Measurements from ENCODE around the gene DNAJB11.

The DNAJB11 gene
- total RNA-seq, result 81.3 to 86.5 (median 82.9) reads per million in 3 donors

DNA sequence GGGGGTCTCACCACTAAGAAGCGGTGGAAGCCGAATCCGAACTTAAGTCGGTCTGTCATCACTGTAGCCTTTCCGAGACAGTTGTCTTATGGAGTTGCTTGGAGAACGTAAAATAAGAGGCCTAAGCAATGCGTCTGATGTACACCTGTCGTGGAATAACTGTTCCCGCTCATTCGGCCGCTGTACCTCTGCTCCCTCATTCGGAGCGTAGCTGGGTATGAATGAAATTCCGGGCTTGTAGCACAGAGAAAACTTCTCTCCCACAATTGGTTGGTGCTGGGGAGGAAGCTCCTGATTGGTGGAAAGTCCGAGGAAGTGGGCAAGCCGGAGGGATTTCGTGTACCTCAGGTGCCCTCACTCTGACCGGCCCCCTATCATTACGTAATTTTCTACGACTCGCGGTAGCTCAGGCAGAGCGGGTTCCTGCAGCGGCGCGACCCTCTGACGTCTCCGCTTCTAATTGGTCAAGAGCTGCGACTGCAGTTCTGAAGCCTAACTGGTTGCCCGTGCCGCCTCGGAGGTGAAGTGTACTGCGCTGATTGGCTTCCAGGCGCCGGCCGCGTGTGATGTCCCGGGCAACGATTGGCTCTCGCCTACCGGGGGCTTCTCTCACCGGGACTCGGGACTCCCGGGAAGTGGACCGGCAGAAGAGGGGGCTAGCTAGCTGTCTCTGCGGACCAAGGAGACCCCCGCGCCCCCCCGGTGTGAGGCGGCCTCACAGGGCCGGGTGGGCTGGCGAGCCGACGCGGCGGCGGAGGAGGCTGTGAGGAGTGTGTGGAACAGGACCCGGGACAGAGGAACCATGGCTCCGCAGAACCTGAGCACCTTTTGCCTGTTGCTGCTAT is at the start of gene DNAJB11:
Gene DNAJB11, plus strand, starts transcription at position 625 of the 845 bp plus-strand sequence. Its CDS starts 178 bp downstream, at position 803.
- H3K36me3 ChIP-seq (ENCODE audit: control insufficient read depth, insufficient read depth, low read length), result peaks cover 13% of the 10 kb centered on the region
- peak; percentile 97 to 99 (median 98) for DNase-seq
- H3K27me3 ChIP-seq (replicated peaks; ENCODE audit: control insufficient read depth, insufficient read depth, low read length, poor library complexity, severe bottlenecking), result no peaks in the 10 kb centered on the region
- H3K4me3 ChIP-seq (ENCODE audit: insufficient read depth, low read depth, low read length, poor library complexity, severe bottlenecking), result peak within 1 kb of the TSS; percentile 81
- H3K4me1 ChIP-seq (ENCODE audit: control insufficient read depth, insufficient read depth, low read length, poor library complexity, severe bottlenecking), result peaks cover 21% of the 10 kb centered on the region
- no peaks in the 10 kb centered on the region for H3K9me3 ChIP-seq (ENCODE audit: control insufficient read depth, low read length)
- H3K27ac ChIP-seq (ENCODE audit: insufficient read depth, low read length, poor library complexity, severe bottlenecking), result peak within 1 kb of the TSS; percentile 95

DNA sequence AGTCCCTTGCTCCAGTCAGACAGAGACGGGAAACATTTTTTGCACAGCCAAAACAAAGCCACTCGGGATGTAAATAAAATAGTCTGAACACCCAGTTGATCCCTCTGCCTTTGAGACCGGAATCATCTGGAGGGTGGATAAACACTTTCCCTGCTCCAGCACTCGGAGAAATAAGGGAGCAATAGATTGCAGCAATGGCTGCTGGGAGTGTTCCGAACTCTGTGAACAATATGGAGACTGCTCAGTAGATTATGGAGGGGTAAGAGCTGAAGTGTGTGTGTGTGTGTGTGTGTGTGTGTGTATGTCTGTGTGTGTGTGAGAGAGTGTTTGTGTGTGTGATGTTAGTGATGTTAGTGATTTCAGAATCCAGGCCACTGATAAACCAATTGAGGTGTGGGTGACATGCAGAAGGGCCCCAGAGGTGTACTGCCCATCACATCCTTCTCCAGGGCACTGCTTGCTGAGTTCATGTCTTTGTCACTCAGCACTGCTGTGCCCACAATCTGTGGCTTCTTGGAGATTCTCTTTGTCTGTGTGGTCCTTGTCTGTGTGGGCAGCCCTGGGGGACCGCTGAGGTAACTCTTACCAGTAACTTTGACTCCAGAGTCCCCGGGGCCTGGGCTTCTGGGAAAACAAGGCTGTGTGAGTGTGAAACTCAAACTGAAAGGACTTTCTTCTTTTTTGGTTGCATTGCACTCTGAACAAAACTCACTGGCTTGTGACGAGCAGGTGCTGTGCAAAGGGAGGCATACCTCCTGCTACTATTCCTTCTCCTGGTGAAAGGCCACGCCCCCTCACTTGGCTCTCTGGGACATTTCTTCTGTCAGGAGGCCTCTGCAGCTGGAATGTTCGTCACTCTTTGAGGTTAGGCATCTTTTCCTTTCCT is 49.3 kb upstream of the DNAJB11 start:
- H3K27me3 ChIP-seq (replicated peaks; ENCODE audit: control insufficient read depth, insufficient read depth, low read length, poor library complexity, severe bottlenecking), result no peaks in the 10 kb centered on the region
- peaks cover 28% of the 10 kb centered on the region for H3K4me1 ChIP-seq (ENCODE audit: control insufficient read depth, insufficient read depth, low read length, poor library complexity, severe bottlenecking)
- H3K36me3 ChIP-seq (ENCODE audit: control insufficient read depth, insufficient read depth, low read length), result no peaks in the 10 kb centered on the region
- H3K4me3 ChIP-seq (ENCODE audit: insufficient read depth, low read depth, low read length, poor library complexity, severe bottlenecking), result no peak overlapping the region
- H3K9me3 ChIP-seq (ENCODE audit: control insufficient read depth, low read length), result no peaks in the 10 kb centered on the region
- H3K27ac ChIP-seq (ENCODE audit: insufficient read depth, low read length, poor library complexity, severe bottlenecking), result no peak overlapping the region
- DNase-seq, result no peak

DNA sequence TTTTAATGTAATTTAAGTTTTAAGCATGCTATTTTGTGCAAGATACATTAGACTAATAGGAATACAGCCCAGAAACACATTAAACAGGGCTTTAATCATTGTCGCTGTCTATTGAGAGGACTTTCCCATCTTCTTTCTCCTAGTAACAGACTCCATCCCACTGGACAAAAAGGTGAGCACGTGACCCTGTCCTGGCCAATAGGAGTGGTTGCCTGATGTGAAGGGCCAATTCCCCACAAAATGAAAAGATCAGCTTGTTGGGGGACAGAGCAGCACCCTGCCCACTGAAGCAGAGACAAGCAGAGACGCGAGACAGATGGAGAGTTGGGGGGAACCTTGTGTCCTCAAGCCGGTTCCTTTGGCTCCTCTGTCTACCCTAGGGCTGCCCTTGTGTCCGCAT is 47.5 kb upstream of the DNAJB11 start:
- no peak overlapping the region for H3K4me3 ChIP-seq (ENCODE audit: insufficient read depth, low read depth, low read length, poor library complexity, severe bottlenecking)
- H3K36me3 ChIP-seq (ENCODE audit: control insufficient read depth, insufficient read depth, low read length), result no peaks in the 10 kb centered on the region
- no peaks in the 10 kb centered on the region for H3K27me3 ChIP-seq (replicated peaks; ENCODE audit: control insufficient read depth, insufficient read depth, low read length, poor library complexity, severe bottlenecking)
- H3K27ac ChIP-seq (ENCODE audit: insufficient read depth, low read length, poor library complexity, severe bottlenecking), result no peak overlapping the region
- no peaks in the 10 kb centered on the region for H3K9me3 ChIP-seq (ENCODE audit: control insufficient read depth, low read length)
- H3K4me1 ChIP-seq (ENCODE audit: control insufficient read depth, insufficient read depth, low read length, poor library complexity, severe bottlenecking), result peaks cover 23% of the 10 kb centered on the region
- no peak for DNase-seq

DNA sequence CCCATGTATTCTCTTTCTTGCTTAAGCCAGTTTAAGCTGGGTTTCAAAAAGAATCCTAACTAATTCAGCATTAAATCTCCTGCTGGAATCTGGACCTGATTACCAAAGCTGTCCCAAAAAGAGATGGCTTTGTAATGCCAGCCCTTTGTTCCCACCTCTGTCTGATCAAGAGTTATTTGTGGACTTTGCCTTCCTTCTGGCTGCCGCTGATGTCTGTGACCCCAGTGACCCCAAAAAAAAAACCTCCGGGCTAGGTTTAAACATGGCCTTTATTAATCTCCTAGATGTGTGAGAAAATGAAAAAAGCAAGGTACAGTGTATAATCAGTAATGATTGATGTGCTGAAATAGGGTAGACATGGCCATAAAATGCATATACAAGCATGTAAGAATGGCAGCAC is 47.1 kb upstream of the DNAJB11 start:
- peaks cover 19% of the 10 kb centered on the region for H3K4me1 ChIP-seq (ENCODE audit: control insufficient read depth, insufficient read depth, low read length, poor library complexity, severe bottlenecking)
- H3K9me3 ChIP-seq (ENCODE audit: control insufficient read depth, low read length), result no peaks in the 10 kb centered on the region
- H3K27me3 ChIP-seq (replicated peaks; ENCODE audit: control insufficient read depth, insufficient read depth, low read length, poor library complexity, severe bottlenecking), result no peaks in the 10 kb centered on the region
- H3K27ac ChIP-seq (ENCODE audit: insufficient read depth, low read length, poor library complexity, severe bottlenecking), result no peak overlapping the region
- H3K36me3 ChIP-seq (ENCODE audit: control insufficient read depth, insufficient read depth, low read length), result no peaks in the 10 kb centered on the region
- DNase-seq, result no peak
- H3K4me3 ChIP-seq (ENCODE audit: insufficient read depth, low read depth, low read length, poor library complexity, severe bottlenecking), result no peak overlapping the region

DNA sequence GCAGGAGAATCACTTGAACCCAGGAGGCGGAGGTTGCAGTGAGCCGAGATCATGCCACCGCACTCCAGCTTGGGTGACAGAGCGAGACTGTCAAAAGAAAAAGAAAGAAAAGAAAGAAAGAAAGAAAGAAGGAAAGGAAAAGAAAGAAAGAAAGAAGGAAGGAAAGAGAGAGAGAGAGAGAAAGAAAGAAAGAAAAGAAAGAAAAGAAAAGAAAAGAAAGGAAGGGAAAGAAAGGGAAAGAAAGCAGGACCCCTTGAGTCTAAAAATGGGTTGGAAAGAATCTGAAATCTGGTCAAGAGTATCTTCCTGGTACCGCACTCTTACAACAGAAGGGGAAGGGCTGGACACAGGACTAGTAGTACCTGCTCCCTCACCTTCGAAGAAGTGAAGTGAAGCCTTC is 45.9 kb upstream of the DNAJB11 start:
- no peak overlapping the region for H3K4me3 ChIP-seq (ENCODE audit: insufficient read depth, low read depth, low read length, poor library complexity, severe bottlenecking)
- H3K4me1 ChIP-seq (ENCODE audit: control insufficient read depth, insufficient read depth, low read length, poor library complexity, severe bottlenecking), result peaks cover 7% of the 10 kb centered on the region
- no peaks in the 10 kb centered on the region for H3K9me3 ChIP-seq (ENCODE audit: control insufficient read depth, low read length)
- no peak overlapping the region for H3K27ac ChIP-seq (ENCODE audit: insufficient read depth, low read length, poor library complexity, severe bottlenecking)
- DNase-seq, result no peak
- H3K27me3 ChIP-seq (replicated peaks; ENCODE audit: control insufficient read depth, insufficient read depth, low read length, poor library complexity, severe bottlenecking), result no peaks in the 10 kb centered on the region
- no peaks in the 10 kb centered on the region for H3K36me3 ChIP-seq (ENCODE audit: control insufficient read depth, insufficient read depth, low read length)

DNA sequence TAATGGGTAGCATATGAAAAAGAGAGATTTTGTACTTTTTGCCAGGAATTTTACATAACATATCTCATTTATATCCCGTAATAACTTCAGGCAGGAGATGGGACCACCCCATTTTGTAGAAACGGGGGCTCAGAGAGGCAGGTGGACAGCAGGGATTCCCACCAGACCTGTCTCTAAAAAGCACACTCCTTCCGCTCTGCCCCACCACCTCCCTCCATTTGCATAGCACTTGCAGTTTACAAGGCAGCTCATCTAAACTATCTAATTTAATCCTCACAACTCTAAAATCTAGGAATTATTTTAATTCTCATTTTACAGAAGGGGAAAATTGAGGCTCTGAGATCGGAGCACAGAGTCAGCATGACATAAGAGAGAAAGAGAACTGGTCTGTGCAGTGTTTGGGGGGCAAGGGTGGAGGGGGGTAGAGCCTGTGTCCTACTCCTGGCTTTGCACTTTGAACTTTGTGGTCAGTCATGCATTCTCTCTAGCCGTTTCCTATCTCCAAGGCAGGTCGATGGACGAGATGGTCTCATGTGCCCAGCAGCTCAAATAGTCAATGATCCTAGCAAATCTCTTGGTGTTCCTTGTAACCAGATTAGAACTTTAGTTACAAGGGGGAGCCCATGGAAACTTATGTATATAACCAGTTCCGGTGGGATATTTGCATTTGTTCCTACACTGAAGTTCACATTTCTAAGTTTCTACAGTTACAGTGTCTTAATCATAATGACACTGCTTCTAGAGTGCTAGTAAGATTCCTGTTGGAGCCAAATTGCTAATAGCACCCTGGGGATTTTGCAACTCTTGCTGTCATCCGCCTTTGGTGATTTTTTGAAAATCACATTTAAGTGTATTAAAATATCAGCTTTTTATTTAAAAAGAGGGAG is 44.9 kb upstream of the DNAJB11 start:
- Histone ChIP-seq H3K27ac (ENCODE audit: insufficient read depth, low read length, poor library complexity, severe bottlenecking) (no peak overlapping the region), H3K9me3 (ENCODE audit: control insufficient read depth, low read length) (no peaks in the 10 kb centered on the region), H3K27me3 (replicated peaks; ENCODE audit: control insufficient read depth, insufficient read depth, low read length, poor library complexity, severe bottlenecking) (no peaks in the 10 kb centered on the region), H3K4me3 (ENCODE audit: insufficient read depth, low read depth, low read length, poor library complexity, severe bottlenecking) (no peak overlapping the region), H3K36me3 (ENCODE audit: control insufficient read depth, insufficient read depth, low read length) (no peaks in the 10 kb centered on the region), H3K4me1 (ENCODE audit: control insufficient read depth, insufficient read depth, low read length, poor library complexity, severe bottlenecking) (no peaks in the 10 kb centered on the region)
- no peak for DNase-seq

DNA sequence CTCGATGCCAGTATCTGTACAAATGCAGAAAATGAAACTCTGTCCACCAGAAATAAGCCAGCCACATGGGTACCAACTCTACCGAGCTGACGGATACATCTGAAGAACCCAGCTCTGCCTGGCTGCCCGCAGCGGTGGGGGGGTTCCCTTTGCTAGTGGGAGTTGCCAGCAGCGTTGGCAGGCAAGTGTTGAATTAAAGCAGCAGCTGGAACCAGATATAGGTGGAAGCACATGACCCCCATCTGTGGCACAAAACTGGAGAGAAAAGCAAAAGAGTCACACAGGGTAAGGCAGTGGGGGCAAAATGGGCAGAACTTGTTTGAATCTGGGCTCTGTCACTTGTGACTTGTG is 44.3 kb upstream of the DNAJB11 start:
- Histone ChIP-seq H3K4me3 (ENCODE audit: insufficient read depth, low read depth, low read length, poor library complexity, severe bottlenecking) (no peak overlapping the region), H3K27ac (ENCODE audit: insufficient read depth, low read length, poor library complexity, severe bottlenecking) (no peak overlapping the region), H3K36me3 (ENCODE audit: control insufficient read depth, insufficient read depth, low read length) (no peaks in the 10 kb centered on the region), H3K4me1 (ENCODE audit: control insufficient read depth, insufficient read depth, low read length, poor library complexity, severe bottlenecking) (no peaks in the 10 kb centered on the region), H3K27me3 (replicated peaks; ENCODE audit: control insufficient read depth, insufficient read depth, low read length, poor library complexity, severe bottlenecking) (no peaks in the 10 kb centered on the region), H3K9me3 (ENCODE audit: control insufficient read depth, low read length) (no peaks in the 10 kb centered on the region)
- DNase-seq, result no peak

DNA sequence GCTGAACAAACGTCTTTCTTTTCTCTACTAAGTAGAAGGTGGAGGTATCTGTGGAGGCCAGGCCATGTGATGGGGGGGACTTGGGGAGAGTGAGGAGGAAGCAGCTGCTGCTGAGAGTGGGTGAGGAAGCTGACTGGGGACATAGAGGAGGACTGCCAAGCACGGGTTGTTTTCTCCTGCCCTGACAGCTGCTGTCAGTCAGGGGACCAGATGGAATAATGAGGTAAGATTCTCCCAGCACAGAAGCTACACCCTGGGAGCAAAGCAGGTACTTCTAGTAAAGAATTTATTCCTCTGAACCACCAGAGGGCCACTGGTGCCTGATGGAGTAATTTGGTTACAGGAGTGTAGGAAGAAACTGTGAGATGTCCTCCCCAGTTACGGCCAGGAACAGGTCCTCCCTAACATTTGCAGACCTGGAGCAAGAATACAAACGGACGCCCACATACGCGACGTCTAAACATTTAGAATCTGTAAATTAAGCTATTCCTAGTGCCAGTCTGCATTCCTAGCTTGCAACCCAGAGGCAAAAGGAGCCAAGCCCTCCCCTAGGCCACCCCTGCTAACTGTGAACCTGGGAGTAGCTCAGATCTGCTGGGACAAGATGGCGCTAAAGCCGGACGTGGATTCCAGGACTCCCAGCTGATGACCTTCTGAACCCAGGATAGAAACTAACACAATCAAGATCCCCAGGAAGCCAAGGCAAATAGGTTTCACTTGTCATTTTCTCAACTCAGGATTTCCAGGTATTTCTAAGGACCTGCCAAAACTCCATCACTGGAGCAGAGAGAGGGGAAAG is 41.1 kb upstream of the DNAJB11 start:
- Histone ChIP-seq H3K4me3 (ENCODE audit: insufficient read depth, low read depth, low read length, poor library complexity, severe bottlenecking) (no peak overlapping the region), H3K27me3 (replicated peaks; ENCODE audit: control insufficient read depth, insufficient read depth, low read length, poor library complexity, severe bottlenecking) (no peaks in the 10 kb centered on the region), H3K4me1 (ENCODE audit: control insufficient read depth, insufficient read depth, low read length, poor library complexity, severe bottlenecking) (peaks cover 14% of the 10 kb centered on the region), H3K9me3 (ENCODE audit: control insufficient read depth, low read length) (no peaks in the 10 kb centered on the region), H3K27ac (ENCODE audit: insufficient read depth, low read length, poor library complexity, severe bottlenecking) (no peak overlapping the region), H3K36me3 (ENCODE audit: control insufficient read depth, insufficient read depth, low read length) (no peaks in the 10 kb centered on the region)
- no peak for DNase-seq

DNA sequence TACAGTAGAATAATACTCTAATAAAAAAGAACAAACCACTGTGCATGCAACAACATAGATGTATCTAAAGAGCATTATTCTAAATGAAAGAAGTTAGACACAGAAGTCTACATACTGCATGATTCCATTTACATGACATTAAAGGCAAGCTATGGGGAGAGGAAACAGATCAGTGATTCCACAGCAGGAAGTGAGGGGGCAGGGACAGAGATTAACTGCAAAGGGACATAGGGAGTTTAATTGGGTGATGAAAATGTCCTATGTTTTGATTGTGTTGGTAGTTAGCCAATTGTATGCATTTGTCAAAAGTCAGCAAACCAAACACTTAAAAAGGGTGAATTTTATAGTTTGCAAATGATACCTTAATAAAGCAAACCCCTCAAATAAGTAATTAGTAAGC is 40.1 kb upstream of the DNAJB11 start:
- H3K27ac ChIP-seq (ENCODE audit: insufficient read depth, low read length, poor library complexity, severe bottlenecking), result no peak overlapping the region
- H3K9me3 ChIP-seq (ENCODE audit: control insufficient read depth, low read length), result no peaks in the 10 kb centered on the region
- no peaks in the 10 kb centered on the region for H3K36me3 ChIP-seq (ENCODE audit: control insufficient read depth, insufficient read depth, low read length)
- H3K27me3 ChIP-seq (replicated peaks; ENCODE audit: control insufficient read depth, insufficient read depth, low read length, poor library complexity, severe bottlenecking), result no peaks in the 10 kb centered on the region
- peaks cover 17% of the 10 kb centered on the region for H3K4me1 ChIP-seq (ENCODE audit: control insufficient read depth, insufficient read depth, low read length, poor library complexity, severe bottlenecking)
- H3K4me3 ChIP-seq (ENCODE audit: insufficient read depth, low read depth, low read length, poor library complexity, severe bottlenecking), result no peak overlapping the region
- DNase-seq, result no peak
